ENCODE data around the gene FYN.

DNA sequence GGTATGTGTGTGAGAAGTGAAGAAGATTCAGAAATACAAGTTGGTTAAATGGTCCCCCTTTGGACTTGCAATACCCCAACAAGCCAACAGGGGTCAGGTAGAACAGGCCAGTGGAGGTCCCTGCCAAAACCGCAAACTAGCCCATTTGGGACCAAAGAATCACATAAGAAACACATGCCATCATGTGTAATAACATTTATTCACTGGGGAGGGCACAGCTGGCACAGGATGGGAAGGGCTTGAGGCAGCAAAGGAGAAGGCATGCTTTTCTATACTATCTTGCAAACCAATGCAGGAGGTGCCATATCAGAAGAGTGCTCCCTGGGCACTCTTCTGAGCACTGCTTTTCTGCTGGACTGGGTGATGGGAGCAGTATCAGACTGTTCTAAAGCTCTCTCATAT, 151.5 kb downstream of the FYN start:
- no peak for TF ChIP-seq RCOR1 (IDR thresholded peaks at IDR 0.05; ENCODE audit: low read depth, low read length)
- TF ChIP-seq, protein P1, sequence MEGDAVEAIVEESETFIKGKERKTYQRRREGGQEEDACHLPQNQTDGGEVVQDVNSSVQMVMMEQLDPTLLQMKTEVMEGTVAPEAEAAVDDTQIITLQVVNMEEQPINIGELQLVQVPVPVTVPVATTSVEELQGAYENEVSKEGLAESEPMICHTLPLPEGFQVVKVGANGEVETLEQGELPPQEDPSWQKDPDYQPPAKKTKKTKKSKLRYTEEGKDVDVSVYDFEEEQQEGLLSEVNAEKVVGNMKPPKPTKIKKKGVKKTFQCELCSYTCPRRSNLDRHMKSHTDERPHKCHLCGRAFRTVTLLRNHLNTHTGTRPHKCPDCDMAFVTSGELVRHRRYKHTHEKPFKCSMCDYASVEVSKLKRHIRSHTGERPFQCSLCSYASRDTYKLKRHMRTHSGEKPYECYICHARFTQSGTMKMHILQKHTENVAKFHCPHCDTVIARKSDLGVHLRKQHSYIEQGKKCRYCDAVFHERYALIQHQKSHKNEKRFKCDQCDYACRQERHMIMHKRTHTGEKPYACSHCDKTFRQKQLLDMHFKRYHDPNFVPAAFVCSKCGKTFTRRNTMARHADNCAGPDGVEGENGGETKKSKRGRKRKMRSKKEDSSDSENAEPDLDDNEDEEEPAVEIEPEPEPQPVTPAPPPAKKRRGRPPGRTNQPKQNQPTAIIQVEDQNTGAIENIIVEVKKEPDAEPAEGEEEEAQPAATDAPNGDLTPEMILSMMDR (IDR thresholded peaks at IDR 0.05), result peak; percentile 21; the same call in 1 of the 3 replicates
- no peak for TF ChIP-seq RFX5 (IDR thresholded peaks at IDR 0.05)
- no peak for TF ChIP-seq POLR2A (IDR thresholded peaks at IDR 0.05; ENCODE audit: low read length)
- TF ChIP-seq JUNB (IDR thresholded peaks at IDR 0.05), result no peak
- no peak for TF ChIP-seq CEBPB (IDR thresholded peaks at IDR 0.05)
- TF ChIP-seq ZC3H11A (IDR thresholded peaks at IDR 0.05), result no peak
- TF ChIP-seq JUN (IDR thresholded peaks at IDR 0.05), result no peak
